Coronary artery (tissue), 2 donors: ENCODE measurements around the gene SIN3B.

Source experiments
- DNase-seq: peaks from one replicate; pipeline ENCODE4 v3.0.0-alpha.2; 2017; ENCODE audit warnings: low spot score
- H3K27ac ChIP-seq, 2 donors: fragments of 200-600 bp; sonication (generic); one replicate each; pipeline ENCODE4 v1.5.1; 2016 to 2019
- H3K4me3 ChIP-seq: fragments of 200-600 bp; sonication (generic); 2 replicates; pipeline ENCODE4 v1.5.1; 2016; ENCODE audit warnings: mild to moderate bottlenecking, moderate library complexity
- TF ChIP-seq, protein P1 (sequence below): fragments of 200-600 bp; sonication (generic); IDR thresholded peaks from one replicate; pipeline ENCODE4 v1.5.1; 2019; ENCODE audit warnings: antibody characterized with exemption

Gene SIN3B

DNA sequence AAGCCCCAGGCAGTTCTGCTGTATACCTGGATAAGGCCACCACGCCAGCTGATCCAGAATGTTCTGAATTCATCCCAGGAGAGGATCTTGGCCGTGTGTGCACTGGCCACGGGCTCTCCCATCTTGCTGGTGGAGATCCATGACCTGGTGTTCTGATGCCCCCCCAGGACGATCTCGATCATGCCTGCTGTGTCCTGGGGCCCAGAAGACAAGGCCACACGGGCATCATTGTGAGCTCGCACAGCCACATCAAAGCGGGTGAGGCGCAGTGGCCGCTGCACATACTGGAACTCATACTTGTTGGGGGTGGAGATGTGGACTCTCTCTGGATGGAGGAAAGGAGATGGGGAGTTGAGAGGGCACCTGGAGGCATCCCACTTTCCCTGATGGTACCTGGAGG, 99.7 kb downstream of the SIN3B start:
- TF ChIP-seq, protein P1, sequence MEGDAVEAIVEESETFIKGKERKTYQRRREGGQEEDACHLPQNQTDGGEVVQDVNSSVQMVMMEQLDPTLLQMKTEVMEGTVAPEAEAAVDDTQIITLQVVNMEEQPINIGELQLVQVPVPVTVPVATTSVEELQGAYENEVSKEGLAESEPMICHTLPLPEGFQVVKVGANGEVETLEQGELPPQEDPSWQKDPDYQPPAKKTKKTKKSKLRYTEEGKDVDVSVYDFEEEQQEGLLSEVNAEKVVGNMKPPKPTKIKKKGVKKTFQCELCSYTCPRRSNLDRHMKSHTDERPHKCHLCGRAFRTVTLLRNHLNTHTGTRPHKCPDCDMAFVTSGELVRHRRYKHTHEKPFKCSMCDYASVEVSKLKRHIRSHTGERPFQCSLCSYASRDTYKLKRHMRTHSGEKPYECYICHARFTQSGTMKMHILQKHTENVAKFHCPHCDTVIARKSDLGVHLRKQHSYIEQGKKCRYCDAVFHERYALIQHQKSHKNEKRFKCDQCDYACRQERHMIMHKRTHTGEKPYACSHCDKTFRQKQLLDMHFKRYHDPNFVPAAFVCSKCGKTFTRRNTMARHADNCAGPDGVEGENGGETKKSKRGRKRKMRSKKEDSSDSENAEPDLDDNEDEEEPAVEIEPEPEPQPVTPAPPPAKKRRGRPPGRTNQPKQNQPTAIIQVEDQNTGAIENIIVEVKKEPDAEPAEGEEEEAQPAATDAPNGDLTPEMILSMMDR: no peak
- DNase-seq: no peak
- no peak overlapping the region for H3K4me3 ChIP-seq
- no peak overlapping the region for H3K27ac ChIP-seq
